Ascending aorta (tissue), 2 donors: Measurements from ENCODE around the gene GOLGA6C. TPM values are rescaled to one million over a fixed set of nuclear protein-coding genes. Genes with fewer than 3 reads are reported as not detected.
"Not testable (repeated sequence)": the region's sequence is repeated elsewhere in the genome, so short reads cannot be mapped to it uniquely, and the experiment has no call there.

Source experiments
- DNase-seq, 2 donors: peaks; one replicate each; pipeline ENCODE4 v3.0.0-alpha.2; 2019; ENCODE audit warnings: low spot score in 2 of 2
- H3K27ac ChIP-seq, 2 donors: fragments of 200-600 bp; sonication (generic); one replicate each; pipeline ENCODE4 v1.5.1; 2016 to 2017; ENCODE audit warnings: mild to moderate bottlenecking in 1 of 2
- H3K27me3 ChIP-seq: fragments of 200-600 bp; sonication (generic); one replicate; pipeline ENCODE4 v1.5.1; 2017
- H3K36me3 ChIP-seq, 2 donors: fragments of 200-600 bp; sonication (generic); one replicate each; pipeline ENCODE4 v1.5.1; 2016
- H3K4me1 ChIP-seq, 2 donors: fragments of 200-600 bp; sonication (generic); one replicate each; pipeline ENCODE4 v1.5.1; 2016 to 2017; ENCODE audit warnings: mild to moderate bottlenecking in 1 of 2
- H3K4me3 ChIP-seq, 2 donors: fragments of 200-600 bp; sonication (generic); one replicate each; pipeline ENCODE4 v1.5.1; 2016 to 2017; ENCODE audit warnings: mild to moderate bottlenecking in 1 of 2
- H3K9me3 ChIP-seq, 2 donors: fragments of 200-600 bp; sonication (generic); one replicate each; pipeline ENCODE4 v1.5.1; 2016
- intact Hi-C: fragments of 100-400 bp; cut with DNase I; formaldehyde crosslinking; loops from one replicate; pipeline ENCODE4 v1.15.1; 2023
- total RNA-seq: library from RNA; depleted of rRNA; stranded (reverse); fragments of >200 nt; gene quantifications from one replicate; pipeline ENCODE4 v1.1.0, GENCODE V29; 2016
- TF ChIP-seq, protein P1 (sequence below), 3 experiments: fragments of 200-600 bp in 2 of 3; fragments of 450-650 bp in 1 of 3; sonication (generic) in 2 of 3; IDR thresholded peaks; one replicate each; pipeline ENCODE4 v1.5.1; 2016 to 2019; ENCODE audit warnings: antibody characterized with exemption in 3 of 3, mild to moderate bottlenecking in 1 of 3, moderate library complexity in 1 of 3

The GOLGA6C gene
- total RNA-seq, 1 donor from 2014 or later, result not detected

DNA sequence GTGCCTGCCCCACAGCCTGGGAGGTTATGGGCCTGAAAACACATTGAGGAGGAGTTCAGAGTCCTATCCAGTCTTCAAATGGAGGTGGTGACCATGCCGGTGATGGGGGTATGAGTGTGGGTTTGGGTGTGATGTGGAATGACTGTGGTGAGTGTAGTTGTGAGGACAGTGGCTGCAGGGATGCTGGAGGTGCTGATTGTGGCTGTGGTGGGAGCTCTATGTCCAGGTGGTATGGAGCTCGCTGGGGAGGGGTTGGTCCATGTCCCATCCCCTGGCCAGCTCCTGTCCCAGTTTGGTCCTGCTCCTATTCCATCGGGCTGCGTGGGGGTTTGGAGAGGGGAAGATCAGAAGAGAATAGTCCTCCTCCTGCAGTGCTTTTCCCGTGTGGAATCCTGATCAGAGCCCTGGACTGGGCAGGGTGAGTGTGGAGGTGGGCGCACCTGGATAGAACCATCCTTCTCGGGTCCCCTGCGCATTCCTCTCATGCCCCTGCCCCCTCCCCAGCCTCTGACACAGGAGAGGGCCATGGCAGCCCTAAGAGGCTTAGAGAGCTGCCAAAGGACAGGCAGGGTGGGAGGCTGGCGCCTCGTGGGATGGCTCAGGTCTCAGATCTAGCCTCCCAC is 23.0 kb upstream of the GOLGA6C start:
- H3K27me3 ChIP-seq, result no peaks in the 10 kb centered on the region
- TF ChIP-seq, protein P1, sequence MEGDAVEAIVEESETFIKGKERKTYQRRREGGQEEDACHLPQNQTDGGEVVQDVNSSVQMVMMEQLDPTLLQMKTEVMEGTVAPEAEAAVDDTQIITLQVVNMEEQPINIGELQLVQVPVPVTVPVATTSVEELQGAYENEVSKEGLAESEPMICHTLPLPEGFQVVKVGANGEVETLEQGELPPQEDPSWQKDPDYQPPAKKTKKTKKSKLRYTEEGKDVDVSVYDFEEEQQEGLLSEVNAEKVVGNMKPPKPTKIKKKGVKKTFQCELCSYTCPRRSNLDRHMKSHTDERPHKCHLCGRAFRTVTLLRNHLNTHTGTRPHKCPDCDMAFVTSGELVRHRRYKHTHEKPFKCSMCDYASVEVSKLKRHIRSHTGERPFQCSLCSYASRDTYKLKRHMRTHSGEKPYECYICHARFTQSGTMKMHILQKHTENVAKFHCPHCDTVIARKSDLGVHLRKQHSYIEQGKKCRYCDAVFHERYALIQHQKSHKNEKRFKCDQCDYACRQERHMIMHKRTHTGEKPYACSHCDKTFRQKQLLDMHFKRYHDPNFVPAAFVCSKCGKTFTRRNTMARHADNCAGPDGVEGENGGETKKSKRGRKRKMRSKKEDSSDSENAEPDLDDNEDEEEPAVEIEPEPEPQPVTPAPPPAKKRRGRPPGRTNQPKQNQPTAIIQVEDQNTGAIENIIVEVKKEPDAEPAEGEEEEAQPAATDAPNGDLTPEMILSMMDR (IDR thresholded peaks at IDR 0.05), result no peak
- no peak for DNase-seq
- H3K9me3 ChIP-seq, result no peaks in the 10 kb centered on the region
- no peak overlapping the region for H3K27ac ChIP-seq
- H3K4me1 ChIP-seq, result no peaks in the 10 kb centered on the region
- H3K36me3 ChIP-seq, result no peaks in the 10 kb centered on the region
- H3K4me3 ChIP-seq, result no peak overlapping the region
- intact Hi-C loops, result no loop called here

DNA sequence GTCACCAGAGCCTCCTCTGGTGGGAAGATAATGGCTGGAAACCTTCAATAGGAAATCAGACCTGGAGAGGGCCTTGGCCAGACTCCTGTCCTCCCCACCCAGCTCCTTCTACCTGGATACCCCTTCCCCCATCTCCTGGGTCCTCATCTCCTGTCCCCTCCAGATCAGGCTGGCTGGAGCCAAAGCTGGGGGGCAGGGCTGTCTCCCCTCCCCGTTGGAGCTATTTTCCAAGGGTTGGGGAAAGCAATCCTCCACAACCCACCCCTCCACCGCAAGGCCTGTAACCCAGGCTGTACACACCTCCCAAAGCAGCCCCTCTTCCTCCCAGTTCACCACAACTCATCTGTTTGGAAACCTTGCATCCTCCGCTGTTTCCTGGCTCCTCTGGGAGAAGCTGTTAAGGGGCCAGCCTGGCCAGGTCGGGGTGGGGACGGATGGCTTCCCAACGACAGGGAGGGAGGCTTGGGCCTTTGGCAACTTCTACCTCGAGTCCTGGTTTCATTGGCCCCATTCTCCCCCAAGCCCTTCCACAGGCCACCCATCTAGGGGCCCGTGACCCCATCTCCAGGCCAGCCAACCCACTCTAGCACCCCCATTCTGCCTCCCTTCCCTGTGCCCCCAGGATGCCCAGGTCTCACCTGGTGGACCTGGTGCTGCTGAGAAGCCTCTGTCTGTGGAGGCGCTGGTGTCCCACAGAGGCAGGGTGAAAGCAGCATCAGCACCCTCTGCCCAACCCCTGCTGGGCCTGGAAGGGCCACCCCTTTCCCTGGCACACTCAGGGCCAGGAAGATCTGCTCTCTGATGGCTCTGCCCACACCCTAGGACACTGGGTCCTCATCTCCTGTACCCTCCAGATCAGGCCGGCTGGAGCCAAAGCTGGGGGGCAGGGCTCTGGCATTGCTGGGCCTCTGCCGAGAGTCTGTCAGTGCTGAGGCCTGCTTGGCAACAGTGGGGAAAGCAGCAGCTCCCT is 22.1 kb upstream of the GOLGA6C start:
- TF ChIP-seq, protein P1 (IDR thresholded peaks at IDR 0.05), result no peak
- no peak overlapping the region for H3K4me3 ChIP-seq
- H3K36me3 ChIP-seq, result no peaks in the 10 kb centered on the region
- no peak for DNase-seq
- intact Hi-C loops, result no loop called here
- H3K4me1 ChIP-seq, result no peaks in the 10 kb centered on the region
- no peak overlapping the region for H3K27ac ChIP-seq
- H3K9me3 ChIP-seq, result no peaks in the 10 kb centered on the region
- H3K27me3 ChIP-seq, result no peaks in the 10 kb centered on the region

DNA sequence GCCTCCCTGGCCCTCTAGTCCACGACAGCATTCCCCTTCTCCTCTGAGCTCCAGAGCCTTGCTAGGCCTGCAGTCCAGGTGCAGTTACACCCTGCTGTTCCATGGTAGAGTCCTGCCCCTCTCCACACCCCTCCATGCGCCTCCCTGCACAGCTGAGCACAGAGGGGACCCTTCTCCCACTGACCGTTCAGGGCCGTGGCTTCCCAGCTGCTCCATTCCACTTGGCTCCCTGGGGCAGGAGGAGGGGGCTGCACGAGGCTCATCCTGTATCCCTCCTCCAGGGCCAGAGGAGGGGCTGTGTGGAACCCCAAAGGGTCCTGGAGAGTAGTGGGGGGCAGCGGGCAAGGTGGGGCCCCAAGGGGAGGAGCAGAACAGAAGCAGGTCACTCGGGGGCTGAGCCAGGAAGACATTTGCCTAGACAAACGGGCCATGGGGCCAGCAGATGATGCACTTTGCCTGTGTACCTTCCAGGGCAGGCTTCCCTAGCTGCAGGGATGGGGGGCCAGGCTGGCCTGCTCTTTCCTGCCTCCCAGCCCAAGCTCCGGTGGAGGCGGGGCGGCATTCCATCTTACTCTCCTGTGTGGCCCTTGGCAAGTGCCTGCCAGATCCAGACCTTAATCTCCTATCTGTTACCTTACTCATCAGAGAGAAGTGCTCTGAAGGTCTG is 20.7 kb upstream of the GOLGA6C start:
- Histone ChIP-seq H3K36me3 (no peaks in the 10 kb centered on the region), H3K9me3 (no peaks in the 10 kb centered on the region), H3K27me3 (no peaks in the 10 kb centered on the region), H3K27ac (no peak overlapping the region), H3K4me3 (no peak overlapping the region), H3K4me1 (no peaks in the 10 kb centered on the region)
- DNase-seq, result no peak
- TF ChIP-seq, protein P1 (IDR thresholded peaks at IDR 0.05), result no peak
- intact Hi-C loops, result no loop called here

DNA sequence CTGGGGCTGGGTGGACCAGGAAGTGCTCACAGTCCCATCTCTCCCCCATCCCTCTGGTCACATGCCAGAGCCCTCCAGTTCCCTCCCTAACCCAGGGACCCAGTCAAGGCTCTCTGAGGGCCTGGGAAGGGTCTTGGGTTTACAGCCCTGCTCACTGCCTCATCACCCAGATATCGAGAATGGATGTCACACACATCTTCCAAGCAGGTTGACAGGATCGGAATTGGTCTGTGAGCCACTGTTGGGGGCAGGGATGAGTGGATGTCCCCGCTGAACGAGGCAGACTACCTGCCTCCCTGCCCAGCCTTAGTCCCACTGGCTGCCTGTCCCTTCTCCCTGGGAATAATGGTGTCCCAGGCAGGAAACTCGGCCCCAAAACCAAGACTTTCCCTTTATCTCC is 20.0 kb upstream of the GOLGA6C start:
- Histone ChIP-seq H3K27ac (no peak overlapping the region), H3K4me3 (no peak overlapping the region), H3K9me3 (no peaks in the 10 kb centered on the region), H3K27me3 (no peaks in the 10 kb centered on the region), H3K36me3 (no peaks in the 10 kb centered on the region), H3K4me1 (no peaks in the 10 kb centered on the region)
- DNase-seq, result no peak
- intact Hi-C loops, result no loop called here
- TF ChIP-seq, protein P1 (IDR thresholded peaks at IDR 0.05), result no peak

DNA sequence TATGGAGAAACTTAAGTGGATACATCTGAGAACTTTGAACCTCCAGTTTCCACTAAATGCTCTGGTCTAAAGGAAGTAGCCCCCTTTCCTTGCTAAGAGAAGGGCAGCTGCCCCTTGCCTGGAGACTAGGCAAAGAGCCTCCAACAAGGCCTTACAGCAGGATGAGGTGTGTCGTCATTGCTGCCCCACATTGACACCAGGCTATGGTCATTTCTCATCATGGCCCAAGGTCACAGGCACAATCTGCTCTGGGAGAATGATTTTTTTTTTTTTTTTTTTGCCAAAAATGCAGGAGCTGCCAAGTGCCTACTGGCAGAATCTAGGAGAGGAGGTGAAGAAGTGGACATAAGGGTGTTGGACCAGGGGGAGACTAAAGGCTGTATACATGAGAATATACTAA is 12.4 kb upstream of the GOLGA6C start:
- H3K36me3 ChIP-seq, H3K4me3 ChIP-seq, H3K27me3 ChIP-seq, H3K27ac ChIP-seq, intact Hi-C loops, H3K9me3 ChIP-seq, DNase-seq, H3K4me1 ChIP-seq: not testable (repeated sequence)

DNA sequence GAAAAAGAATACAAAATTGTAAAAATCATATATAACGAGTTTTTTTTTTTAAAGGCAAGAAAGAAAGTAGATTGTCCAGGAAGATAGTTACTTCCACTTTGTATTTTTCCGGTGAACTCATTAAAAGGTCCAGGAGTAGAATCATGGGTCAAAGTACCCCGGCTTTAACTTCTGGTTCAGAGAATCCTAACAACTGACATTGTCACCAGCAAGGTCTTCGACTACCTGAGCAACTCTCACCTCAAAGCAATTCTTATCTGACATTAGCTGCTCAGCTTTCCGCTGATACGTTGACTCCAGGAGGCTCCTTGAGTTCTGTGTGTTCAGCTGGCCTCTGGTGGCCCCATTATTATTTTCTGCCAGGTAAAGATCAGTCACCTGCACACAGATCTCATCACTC is 9.1 kb upstream of the GOLGA6C start:
- H3K27ac ChIP-seq, H3K4me3 ChIP-seq, intact Hi-C loops: not testable (repeated sequence)

More for the DNA sequence above, 9.1 kb upstream of the GOLGA6C start:
- not testable (repeated sequence) for DNase-seq, H3K36me3 ChIP-seq, H3K4me1 ChIP-seq, H3K27me3 ChIP-seq, H3K9me3 ChIP-seq
